H1 (cell line): ENCODE measurements around the gene SLC5A7. TPM values are rescaled to one million over a fixed set of nuclear protein-coding genes. Genes with fewer than 3 reads are reported as not detected.

Experiments
- CTCF ChIA-PET: fragments of 300-600 bp; sonication (Branson Sonifier 250); formaldehyde crosslinking; loops from one replicate; lab custom pipeline; 2021; ENCODE audit not compliant: partially characterized antibody; lab: Charles Lee
- POLR2A ChIA-PET: fragments of 300-600 bp; sonication (Branson Sonifier 250); formaldehyde crosslinking; loops from one replicate; lab custom pipeline; 2021; ENCODE audit warnings: inconsistent platforms; ENCODE audit not compliant: partially characterized antibody; lab: Charles Lee
- DNase-seq, 2 experiments: peaks; one replicate each; pipeline versions ENCODE4 v3.0.0 to v3.0.0-alpha.2; 2010 to 2022; ENCODE audit warnings: low spot score in 2 of 2, low read depth in 1 of 2, mixed read lengths in 1 of 2
- FAIRE-seq: peaks from 2 replicates; lab custom pipeline; 2011; peaks lifted over from hg19 to GRCh38; lab: Jason Lieb, UNC
- H2AFZ ChIP-seq: 2 replicates; pipeline ENCODE4 v1.8.1; 2012; ENCODE audit warnings: low read length, inconsistent platforms
- H2AK5ac ChIP-seq: 2 replicates; pipeline ENCODE4 v1.6.1; 2013; ENCODE audit warnings: low read depth, low read length
- H2BK120ac ChIP-seq: replicated peaks from 2 replicates; pipeline ENCODE3; 2013; ENCODE audit warnings: low read depth, low read length, inconsistent platforms
- H2BK12ac ChIP-seq: 2 replicates; pipeline ENCODE4 v1.6.1; 2013; ENCODE audit warnings: low read depth, low read length
- H2BK15ac ChIP-seq: 2 replicates; pipeline ENCODE4 v1.6.1; 2013; ENCODE audit warnings: low read length
- H2BK20ac ChIP-seq: 2 replicates; pipeline ENCODE4 v1.6.1; 2013; ENCODE audit warnings: low read length
- H2BK5ac ChIP-seq: 2 replicates; pipeline ENCODE4 v1.6.1; 2013; ENCODE audit warnings: low read depth, low read length
- H3K14ac ChIP-seq: 2 replicates; pipeline ENCODE4 v1.6.1; 2013; ENCODE audit warnings: inconsistent platforms; ENCODE audit not compliant: insufficient read length
- H3K18ac ChIP-seq: 2 replicates; pipeline ENCODE4 v1.6.1; 2013; ENCODE audit warnings: low read length; ENCODE audit errors: extremely low read depth
- H3K23ac ChIP-seq: 2 replicates; pipeline ENCODE4 v1.6.1; 2013; ENCODE audit warnings: inconsistent platforms; ENCODE audit not compliant: insufficient read length
- H3K23me2 ChIP-seq: 2 replicates; pipeline ENCODE4 v1.6.1; 2013; ENCODE audit warnings: low read depth, low read length
- H3K27ac ChIP-seq: 2 replicates; pipeline ENCODE4 v1.6.1; 2011; ENCODE audit warnings: low read depth, low read length, inconsistent platforms
- H3K27me3 ChIP-seq, 4 experiments: replicated peaks in 1 of 4; 1 replicate in 1 of 4; 2 replicates in 3 of 4; pipeline versions ENCODE4 v1.6.1 to v1.8.1; 2011 to 2013; ENCODE audit warnings: low read length in 3 of 4, mild to moderate bottlenecking in 3 of 4, inconsistent platforms in 2 of 4, mixed read lengths in 2 of 4, moderate library complexity in 1 of 4; ENCODE audit not compliant: control insufficient read depth in 3 of 4, insufficient read depth in 3 of 4; ENCODE audit errors: extremely low read depth in 1 of 4
- H3K36me3 ChIP-seq, 4 experiments: 2 replicates each; pipeline versions ENCODE4 v1.6.1 to v1.8.1; 2011 to 2013; ENCODE audit warnings: mild to moderate bottlenecking in 4 of 4, low read length in 3 of 4, moderate library complexity in 2 of 4, control low read depth in 1 of 4, inconsistent platforms in 1 of 4; ENCODE audit not compliant: insufficient read depth in 4 of 4, control insufficient read depth in 2 of 4
- H3K4ac ChIP-seq: replicated peaks from 2 replicates; pipeline ENCODE3; 2013; ENCODE audit warnings: low read length, low read depth, mixed read lengths, inconsistent platforms; ENCODE audit not compliant: insufficient read length
- H3K4me1 ChIP-seq, 4 experiments: replicated peaks in 1 of 4; 1 replicate in 1 of 4; 2 replicates in 3 of 4; pipeline versions ENCODE4 v1.6.1 to v1.8.1; 2011 to 2013; ENCODE audit warnings: low read length in 3 of 4, inconsistent platforms in 2 of 4, mixed read lengths in 1 of 4; ENCODE audit not compliant: insufficient read depth in 4 of 4, control insufficient read depth in 3 of 4
- H3K4me2 ChIP-seq, 2 experiments: 2 replicates each; pipeline versions ENCODE4 v1.6.1 to v1.8.1; 2011 to 2013; ENCODE audit warnings: low read depth in 2 of 2, low read length in 2 of 2, control low read depth in 1 of 2, inconsistent platforms in 1 of 2, mild to moderate bottlenecking in 1 of 2; ENCODE audit not compliant: insufficient read depth in 1 of 2
- H3K4me3 ChIP-seq, 4 experiments: fragments of 200-600, 300-600 bp in 1 of 4; sonication (generic), shearing (Covaris generic), sonication (Bioruptor Twin) in 1 of 4; 2 replicates each; pipeline versions ENCODE4 v1.5.1 to v1.8.1; 2011 to 2016; ENCODE audit warnings: low read length in 4 of 4, low read depth in 3 of 4, control low read depth in 2 of 4, inconsistent platforms in 2 of 4, mild to moderate bottlenecking in 2 of 4, mixed read lengths in 1 of 4, moderate library complexity in 1 of 4; ENCODE audit not compliant: insufficient read depth in 2 of 4; ENCODE audit errors: extremely low read depth in 1 of 4
- H3K56ac ChIP-seq: replicated peaks from 2 replicates; pipeline ENCODE3; 2013; ENCODE audit warnings: low read depth, mild to moderate bottlenecking, mixed read lengths, low read length, inconsistent platforms; ENCODE audit not compliant: insufficient read length
- H3K79me1 ChIP-seq: 2 replicates; pipeline ENCODE4 v1.6.1; 2013; ENCODE audit warnings: low read depth, low read length, control low read depth
- H3K79me2 ChIP-seq, 2 experiments: 2 replicates each; pipeline versions ENCODE4 v1.6.1 to v1.8.1; 2012 to 2013; ENCODE audit warnings: low read length in 2 of 2, mild to moderate bottlenecking in 2 of 2, inconsistent platforms in 1 of 2; ENCODE audit not compliant: insufficient read depth in 2 of 2, control insufficient read depth in 1 of 2
- H3K9ac ChIP-seq, 4 experiments: replicated peaks in 1 of 4; 1 replicate in 1 of 4; 2 replicates in 3 of 4; pipeline versions ENCODE4 v1.6.1 to v1.8.1; 2011 to 2013; ENCODE audit warnings: low read depth in 3 of 4, low read length in 3 of 4, control low read depth in 2 of 4, mild to moderate bottlenecking in 2 of 4, moderate library complexity in 2 of 4, inconsistent platforms in 1 of 4; ENCODE audit errors: extremely low read depth in 1 of 4
- H3K9me3 ChIP-seq, 2 experiments: 2 replicates each; pipeline versions ENCODE4 v1.6.1 to v1.8.1; 2012 to 2013; ENCODE audit warnings: mild to moderate bottlenecking in 2 of 2, moderate library complexity in 2 of 2, control low read depth in 1 of 2, inconsistent platforms in 1 of 2, low read depth in 1 of 2, low read length in 1 of 2, mixed read lengths in 1 of 2; ENCODE audit not compliant: insufficient read depth in 2 of 2
- H4K20me1 ChIP-seq, 2 experiments: replicated peaks in 1 of 2; 2 replicates each; pipeline versions ENCODE3 to v1.8.1; 2011 to 2013; ENCODE audit warnings: inconsistent platforms in 2 of 2, low read length in 2 of 2, mild to moderate bottlenecking in 1 of 2; ENCODE audit not compliant: insufficient read depth in 2 of 2, control insufficient read depth in 1 of 2
- H4K5ac ChIP-seq: 2 replicates; pipeline ENCODE4 v1.6.1; 2013; ENCODE audit warnings: low read length, low read depth, mixed read lengths, inconsistent platforms; ENCODE audit not compliant: insufficient read length
- H4K8ac ChIP-seq: 2 replicates; pipeline ENCODE4 v1.8.0; 2013; ENCODE audit warnings: mild to moderate bottlenecking, moderate library complexity, low read length, inconsistent platforms; ENCODE audit not compliant: insufficient read depth; ENCODE audit errors: extremely low read depth
- H4K91ac ChIP-seq: replicated peaks from 2 replicates; pipeline ENCODE3; 2013; ENCODE audit warnings: low read length, mixed read lengths, inconsistent platforms; ENCODE audit not compliant: insufficient read length
- CHD2 ChIP-seq: IDR thresholded peaks from 2 replicates; pipeline ENCODE4 v1.6.1; 2012; ENCODE audit warnings: low read length, improper control_type of control experiment
- WGBS, 2 experiments: shearing (Covaris generic) in 1 of 2; methylation state at CpG; one replicate each; pipeline versions ENCODE4 v1.1.6 to v1.1.7; 2013 to 2015; ENCODE audit warnings: low lambda C conversion rate in 2 of 2, mixed read lengths in 2 of 2, inconsistent platforms in 1 of 2, low coverage in 1 of 2, missing lambda C conversion rate in 1 of 2; ENCODE audit not compliant: insufficient replicate concordance in 2 of 2, insufficient coverage in 1 of 2, insufficient read length in 1 of 2; ENCODE audit errors: extremely low coverage in 1 of 2, missing lambda C conversion rate in 1 of 2; 5-methylcytosine and 5-hydroxymethylcytosine counted together
- polyA plus RNA-seq, 7 experiments: library from polyadenylated mRNA; depleted of rRNA in 3 of 7; stranded (reverse) in 5 of 7; unstranded in 2 of 7; fragments of >200 nt in 5 of 7; fragments of 200-250 nt in 2 of 7; gene quantifications; 1 replicate in 5 of 7; 2 replicates in 1 of 7; 4 replicates in 1 of 7; pipeline versions ENCODE4 v1.2.1 to v1.2.3, GENCODE V29; 2011 to 2013; ENCODE audit warnings: missing spikeins in 2 of 7, mixed read lengths in 2 of 7
- total RNA-seq: library from RNA; stranded (reverse); fragmentation: NEBNext Ultra II Directional; extraction: Animal tissue kit (Norgen Biotek cat#: 25700); gene quantifications from 2 replicates; pipeline ENCODE4 v1.2.1, GENCODE V29; 2021

Gene SLC5A7
- total and polyA plus RNA-seq, 2 of the 8 experiments (the other 6 are each of a cell fraction or from before 2014, with no cell fraction given), result 0.15 to 0.30 TPM

DNA sequence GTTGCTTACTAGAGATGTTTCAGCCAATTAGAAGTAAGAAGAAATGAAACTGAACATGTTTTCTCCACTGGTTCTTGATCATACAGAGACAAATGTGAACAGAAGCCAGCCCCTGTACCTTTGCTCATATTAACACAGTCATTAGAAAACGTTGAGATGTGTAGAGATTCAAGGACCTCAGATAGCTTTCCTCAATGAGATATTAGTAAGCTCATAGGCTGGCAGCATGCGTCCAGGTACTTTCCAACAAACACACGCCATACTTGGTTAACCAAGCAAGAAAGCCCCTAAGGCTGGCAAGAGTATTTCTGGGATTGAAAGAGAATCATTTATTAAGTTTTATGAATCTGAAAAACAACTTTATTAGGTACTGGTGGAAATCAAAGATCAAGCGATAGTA is 37.5 kb downstream of the SLC5A7 start:
- Histone ChIP-seq H3K9me3 (no peaks in the 10 kb centered on the region), H4K8ac (no peak overlapping the region), H3K4me1 (peaks cover 0 to 3% (median 1%) of the 10 kb centered on the region in 4 experiments; a peak in 3 of 7 replicates), H3K9ac (no peak overlapping the region), H2BK5ac (no peak overlapping the region), H3K18ac (no peak overlapping the region), H2BK120ac (no peak overlapping the region), H3K4me3 (no peak overlapping the region), H3K14ac (no peak overlapping the region), H3K27ac (no peak overlapping the region), H3K36me3 (no peaks in the 10 kb centered on the region), H3K4ac (no peak overlapping the region), H3K4me2 (no peak overlapping the region), H4K91ac (no peak overlapping the region), H4K20me1 (no peaks in the 10 kb centered on the region), H2AFZ (no peak overlapping the region), H4K5ac (no peak overlapping the region), H3K27me3 (no peaks in the 10 kb centered on the region), H2BK12ac (no peak overlapping the region), H3K23me2 (no peaks in the 10 kb centered on the region), H3K56ac (no peak overlapping the region), H3K79me1 (no peaks in the 10 kb centered on the region), H2AK5ac (no peak overlapping the region), H2BK15ac (no peak overlapping the region), H3K79me2 (no peaks in the 10 kb centered on the region), H2BK20ac (no peak overlapping the region), H3K23ac (no peak overlapping the region)
- ChIA-PET CTCF (no interaction called here), POLR2A (no interaction called here)
- no peak for FAIRE-seq
- DNase-seq, result no peak
- WGBS, 2 experiments, result 89% methylated on average over 4 of the region's 4 CpGs; no CpG with 5 or more reads in 1 of the 2 experiments
- TF ChIP-seq CHD2, result no peak
